Stimulated activated CD8-positive, alpha-beta memory T cell treated with anti-CD3 and anti-CD28 coated beads, Interleukin-15, amount 100 ng/mL, for 48 hours (primary cell): Measurements from ENCODE around the gene DLG1.

Experiments
- DNase-seq, 2 donors: peaks; one replicate each; pipeline ENCODE4 v3.0.0-alpha.2; 2020; ENCODE audit warnings: low read depth in 2 of 2

DLG1 gene

DNA sequence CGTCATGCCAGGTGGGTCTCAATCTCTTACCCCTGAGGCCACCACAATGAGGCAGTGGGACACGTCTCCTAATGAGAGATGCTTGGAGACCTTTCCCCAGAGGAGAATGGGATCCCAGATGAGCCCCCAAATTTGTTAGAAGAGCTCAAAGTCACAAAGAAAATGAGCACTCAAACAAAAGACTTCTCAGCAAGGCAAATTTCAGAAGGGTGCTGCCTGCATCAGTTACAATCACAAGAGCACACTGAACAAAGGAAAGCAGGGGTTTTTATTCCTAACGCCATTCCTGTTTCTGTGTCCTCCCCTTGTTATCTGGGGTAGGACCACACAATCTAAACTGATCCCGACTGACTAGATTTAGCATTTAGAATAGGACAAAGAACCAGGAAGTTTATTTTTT lies 50.1 kb downstream of the DLG1 start:
- no peak for DNase-seq

DNA sequence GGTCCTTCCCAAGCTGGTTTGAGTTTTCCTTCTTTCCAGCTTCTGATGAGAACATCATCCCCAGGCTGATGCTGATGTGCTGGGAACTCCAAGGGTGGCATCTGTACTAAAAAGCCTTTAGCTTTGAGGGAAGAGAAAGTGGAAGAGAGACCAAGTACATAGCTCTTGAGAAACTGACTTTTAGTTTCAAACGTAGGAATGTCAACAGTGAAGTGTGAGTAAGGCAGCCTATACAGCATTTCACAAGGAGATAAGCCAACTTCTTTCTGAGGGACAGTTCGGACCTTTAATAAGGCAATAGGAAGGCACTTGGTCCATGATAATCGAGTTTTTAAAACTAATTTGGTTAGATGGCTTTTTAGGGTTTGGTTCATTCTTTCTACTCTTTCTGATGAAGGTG lies 53.7 kb downstream of the DLG1 start:
- no peak for DNase-seq

DNA sequence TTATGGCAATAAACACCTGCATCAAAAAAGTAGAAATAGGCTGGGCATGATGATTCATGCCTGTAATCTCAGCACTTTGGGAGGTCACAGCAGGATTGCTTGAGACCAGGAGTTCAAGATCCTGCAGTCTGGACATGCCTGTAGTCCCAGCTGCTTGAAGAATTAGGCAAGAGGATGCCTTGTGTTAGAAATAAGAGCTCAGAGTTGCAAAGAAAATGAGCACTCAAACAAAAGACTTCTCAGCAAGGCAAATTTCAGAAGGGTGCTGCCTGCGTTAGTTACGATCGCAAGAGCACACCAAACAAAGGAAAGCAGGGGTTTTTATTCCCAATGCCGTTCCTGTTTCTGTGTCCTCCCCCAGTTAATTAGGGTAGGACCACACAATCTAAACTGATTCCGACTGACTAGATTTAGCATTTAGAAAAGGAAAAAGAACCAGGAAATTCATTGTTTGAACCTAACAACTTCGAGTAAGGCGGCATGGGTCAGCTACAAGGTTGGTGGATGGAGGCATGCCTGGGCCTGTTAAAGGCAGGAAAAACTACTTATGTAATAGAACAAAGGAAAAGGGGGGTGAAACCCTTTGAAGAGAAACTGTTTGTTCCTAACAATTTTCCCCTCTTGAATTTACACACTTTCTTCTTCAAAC lies 55.5 kb downstream of the DLG1 start:
- no peak for DNase-seq

DNA sequence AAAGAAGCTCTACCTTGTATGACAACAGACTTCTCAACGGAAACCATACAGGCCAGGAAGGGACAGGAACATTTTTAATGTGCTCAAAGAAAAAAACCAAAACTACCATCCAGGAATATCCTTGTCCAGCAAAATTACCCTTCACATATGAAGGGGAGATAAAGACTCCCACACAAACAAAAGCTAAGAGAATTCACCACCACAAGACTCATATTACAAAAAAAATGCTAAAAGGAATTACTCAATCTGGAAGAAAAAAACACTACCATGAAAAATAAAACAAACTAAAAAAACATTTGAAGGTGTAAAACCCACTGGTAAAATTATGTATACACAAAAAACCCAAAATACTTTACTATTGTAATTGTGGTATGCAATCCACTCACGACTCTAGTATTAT lies 57.2 kb downstream of the DLG1 start:
- no peak for DNase-seq

DNA sequence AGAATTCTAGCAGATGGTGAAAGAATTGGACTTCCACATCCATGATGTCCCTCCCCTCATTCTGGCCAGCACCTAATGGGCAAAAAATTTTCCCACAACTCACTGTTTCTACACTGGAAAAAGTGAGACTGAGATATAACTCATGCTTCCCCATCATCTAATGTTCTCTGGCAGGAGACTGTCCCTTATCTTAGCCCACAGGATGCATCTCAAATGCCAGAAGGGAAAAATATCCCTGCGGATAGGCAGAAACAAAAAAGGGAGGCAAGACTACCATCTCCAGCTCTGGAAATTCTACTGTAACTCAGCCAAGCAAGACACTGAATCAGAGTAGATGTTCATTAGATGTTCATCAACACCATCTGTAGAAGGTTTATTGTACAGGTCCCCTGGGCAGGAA lies 58.6 kb downstream of the DLG1 start:
- DNase-seq = no peak

DNA sequence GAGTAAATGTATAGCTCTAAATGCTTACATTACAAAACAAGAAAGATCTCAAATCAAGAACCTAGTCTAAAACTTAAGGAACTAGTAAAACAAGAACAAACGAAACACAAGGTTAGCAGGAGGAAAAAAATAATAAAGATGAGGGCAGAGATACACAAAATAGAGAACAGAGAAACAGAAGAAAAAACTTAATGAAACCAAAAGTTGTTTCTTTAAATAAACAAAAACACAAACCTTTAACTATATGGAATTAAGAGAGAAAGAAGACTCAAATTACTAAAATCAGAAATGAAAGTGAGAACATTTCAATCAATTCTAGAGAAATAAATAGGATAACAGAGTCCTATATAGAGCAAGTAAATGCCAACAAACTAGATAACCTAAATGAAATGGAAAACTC lies 59.6 kb downstream of the DLG1 start:
- DNase-seq = no peak

DNA sequence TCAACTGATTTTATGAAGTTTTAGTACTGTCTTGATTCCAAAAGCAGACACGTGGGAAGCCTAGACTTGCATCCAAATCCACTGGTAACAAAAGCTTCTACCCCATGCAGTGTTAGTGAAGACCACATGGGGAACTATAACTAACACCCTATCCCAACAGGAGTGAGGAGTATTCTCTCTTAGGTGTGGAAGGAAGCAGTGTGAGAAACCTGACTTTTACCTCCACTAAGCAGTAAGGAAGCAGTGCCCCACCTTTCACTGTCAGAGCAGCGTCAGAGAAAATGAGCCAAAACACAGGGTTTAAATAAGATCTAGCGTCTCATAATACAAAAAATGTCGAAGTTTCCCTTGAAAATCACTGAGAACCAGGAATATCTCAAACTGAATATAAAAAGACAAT lies 60.5 kb downstream of the DLG1 start:
- DNase-seq = no peak

DNA sequence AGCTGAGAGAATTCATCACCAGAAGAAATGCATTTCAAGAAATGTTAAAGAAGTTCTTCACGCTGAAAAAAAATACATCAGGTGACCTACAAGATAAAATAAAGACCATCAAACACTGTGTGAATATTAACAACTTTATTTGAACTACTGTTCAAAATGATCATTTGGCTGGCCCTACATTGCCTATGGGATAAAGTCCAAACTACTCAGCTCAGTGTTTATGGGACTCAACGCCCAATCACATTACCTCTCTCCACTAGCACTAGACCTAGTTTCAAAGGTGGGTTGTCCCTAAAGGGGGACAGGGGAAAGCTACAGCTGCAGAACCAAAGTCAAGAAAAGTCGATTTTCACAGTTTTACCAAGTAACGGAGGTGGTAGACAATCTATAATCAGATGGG lies 62.0 kb downstream of the DLG1 start:
- no peak for DNase-seq

DNA sequence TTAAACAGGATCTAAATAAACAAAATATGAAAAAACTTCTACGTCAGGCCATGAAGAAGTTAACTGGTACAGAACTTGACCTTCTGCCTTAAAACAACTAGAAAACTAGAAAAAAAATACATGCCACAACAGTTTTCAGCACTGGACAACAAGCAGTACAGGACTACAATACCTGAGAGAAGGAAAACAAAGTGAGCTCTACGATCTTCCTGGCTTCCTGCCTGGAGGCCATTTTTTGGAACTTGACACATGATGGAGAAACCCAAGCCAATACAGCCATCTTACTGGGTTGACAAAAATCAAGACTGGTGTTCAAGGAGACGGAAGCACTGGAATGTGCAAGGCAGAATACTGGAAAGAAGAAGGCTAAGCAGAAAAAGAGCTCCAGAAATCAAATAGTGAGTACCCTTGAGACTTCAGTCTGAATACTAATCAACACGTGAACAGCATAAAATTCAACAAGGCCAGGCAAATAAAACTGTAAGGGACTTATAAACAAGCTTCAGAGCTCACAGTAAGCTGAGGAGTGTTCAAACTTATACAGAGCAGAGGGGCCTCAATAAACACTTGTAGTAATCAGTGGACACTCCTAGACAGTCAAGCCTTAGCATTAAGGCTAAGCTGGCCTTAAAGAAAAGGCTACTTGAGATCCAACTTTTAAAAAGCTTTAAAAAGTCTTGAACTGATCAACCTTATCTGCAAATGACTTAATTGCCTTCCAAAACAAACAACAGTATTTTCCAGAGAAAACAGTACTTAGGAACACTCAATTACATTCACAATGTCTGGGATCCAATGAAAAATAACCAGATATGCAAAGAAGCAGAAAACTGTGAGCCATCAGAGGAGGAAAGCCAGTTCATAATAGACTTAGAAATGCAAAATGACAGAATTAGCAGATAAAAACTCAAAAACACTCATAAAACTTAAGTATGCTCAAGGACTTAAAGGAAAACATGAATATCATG lies 63.2 kb downstream of the DLG1 start:
- no peak for DNase-seq

DNA sequence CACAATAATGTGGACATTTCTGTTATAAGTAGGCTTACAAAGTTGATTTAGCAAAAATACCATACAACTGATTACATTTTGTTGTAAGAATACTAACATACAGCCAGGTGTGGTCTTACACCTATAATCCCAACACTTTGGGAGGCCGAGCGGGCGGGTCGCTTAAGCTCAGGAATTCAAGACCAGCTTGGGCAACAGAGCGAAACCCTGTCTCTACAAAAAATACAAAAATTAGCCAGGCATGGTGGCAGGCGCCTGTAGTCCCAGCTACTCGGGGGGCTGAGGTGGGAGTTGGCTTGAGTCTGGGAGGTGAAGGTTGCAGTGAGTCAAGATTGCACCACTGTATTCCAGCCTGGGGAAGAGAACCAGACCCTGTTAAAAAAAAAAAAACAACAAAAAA lies 67.1 kb downstream of the DLG1 start:
- DNase-seq = no peak

DNA sequence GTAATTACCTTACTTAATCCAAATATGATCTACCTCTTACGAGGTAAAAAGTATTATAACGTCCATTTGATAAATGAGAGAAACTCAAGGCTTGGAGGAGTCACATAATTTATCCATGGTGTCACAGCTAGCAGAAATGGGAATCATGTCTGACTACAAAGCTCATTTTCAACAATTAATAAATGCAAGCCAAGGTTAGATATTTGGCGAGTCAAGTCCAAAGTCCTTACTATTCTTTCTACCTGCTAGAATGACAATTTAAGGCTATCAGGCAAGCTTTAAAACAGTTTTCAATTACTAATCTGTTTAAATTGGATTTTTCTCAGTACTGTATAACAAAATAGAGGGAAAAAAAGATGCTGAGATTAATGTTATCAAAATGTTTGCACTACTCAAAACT lies 68.6 kb downstream of the DLG1 start:
- no peak for DNase-seq

DNA sequence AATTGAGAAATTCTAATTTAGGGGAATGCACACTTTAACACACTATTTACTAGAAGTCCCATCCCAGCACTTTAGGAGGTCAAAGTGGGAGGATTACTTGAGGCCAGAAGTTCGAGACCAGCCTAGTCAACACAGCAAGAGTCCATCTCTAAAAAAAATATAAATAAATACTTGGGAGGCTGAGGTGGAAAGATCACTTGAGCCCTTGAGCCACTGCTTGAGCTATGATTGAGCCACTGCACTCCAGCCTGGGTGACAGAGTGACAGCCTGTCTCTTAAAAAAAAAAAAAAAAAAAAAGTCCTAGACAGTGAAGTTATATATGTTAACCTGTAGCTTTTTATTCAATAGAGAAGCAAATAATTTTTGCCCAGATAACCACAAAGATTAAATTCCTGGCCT lies 69.2 kb downstream of the DLG1 start:
- no peak for DNase-seq

DNA sequence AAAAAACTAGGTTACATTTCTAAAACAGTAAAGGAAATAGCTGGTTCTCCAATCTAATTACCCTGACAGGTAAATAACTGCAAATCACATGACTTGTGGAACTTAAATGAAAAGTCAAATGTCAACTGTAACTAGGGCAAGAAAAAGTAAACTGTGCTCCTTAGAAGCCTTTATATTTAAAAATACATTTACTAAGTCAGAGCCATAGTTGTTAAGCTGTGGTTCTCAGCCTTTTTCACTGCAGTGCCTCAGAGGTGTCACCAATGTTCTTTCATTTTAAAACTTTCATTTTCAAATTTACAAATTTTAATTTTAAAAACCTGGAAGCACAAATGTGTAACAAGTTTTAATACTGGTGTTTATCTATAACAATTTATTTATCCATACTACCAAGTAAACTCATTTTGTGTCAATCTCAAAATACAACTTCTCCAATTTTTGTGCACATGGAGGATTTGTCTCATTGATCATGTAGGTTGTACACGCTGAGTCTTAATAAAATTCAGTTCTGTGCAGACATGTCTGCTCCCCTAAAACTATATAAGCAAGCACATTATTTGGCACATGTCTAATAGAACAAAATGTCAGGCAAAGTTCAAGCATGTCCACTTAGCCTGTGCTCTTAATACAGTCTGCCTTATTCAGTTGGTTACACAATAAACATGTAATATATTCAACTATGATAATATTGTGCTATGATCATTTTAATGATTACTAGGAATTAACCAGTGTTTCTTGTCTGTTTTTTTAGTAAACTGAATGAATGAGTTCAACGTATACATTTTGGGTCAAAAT lies 70.4 kb downstream of the DLG1 start:
- DNase-seq = no peak

DNA sequence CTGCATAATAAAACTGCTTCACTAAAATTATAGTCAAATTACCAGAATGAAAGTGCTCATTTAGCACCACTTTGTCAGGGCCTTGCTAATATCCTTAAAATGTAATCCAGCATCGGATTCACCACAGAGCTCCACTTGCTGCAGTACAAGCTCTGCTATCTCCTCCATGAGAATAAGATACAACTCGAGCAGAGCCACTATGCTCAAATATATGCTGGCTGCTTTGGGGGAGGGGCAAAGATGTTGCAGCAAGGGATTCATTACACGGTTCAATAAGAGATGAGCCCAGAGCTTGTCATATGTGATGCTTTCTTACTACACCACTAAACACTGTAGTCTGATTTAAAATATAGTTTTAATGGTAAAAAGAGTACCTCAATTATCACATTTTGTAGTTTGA lies 72.2 kb downstream of the DLG1 start:
- no peak for DNase-seq

DNA sequence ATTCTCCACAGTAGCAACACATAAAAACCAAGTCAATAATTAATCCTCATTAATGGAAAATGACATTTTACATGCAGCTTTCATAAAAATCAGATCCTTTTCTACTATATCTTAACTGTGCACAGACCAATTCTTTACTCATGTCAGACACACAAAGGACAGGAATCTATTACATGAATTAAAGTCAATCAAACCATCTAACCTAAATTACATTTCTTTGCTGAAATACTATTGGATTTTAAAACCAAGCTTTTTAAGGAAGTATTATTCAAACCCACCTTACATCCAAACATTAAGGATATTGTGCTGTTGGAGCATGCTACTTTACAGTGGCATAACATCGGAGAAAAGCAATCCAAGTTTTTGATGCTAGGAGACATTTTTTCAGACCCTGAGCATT lies 72.8 kb downstream of the DLG1 start:
- no peak for DNase-seq

DNA sequence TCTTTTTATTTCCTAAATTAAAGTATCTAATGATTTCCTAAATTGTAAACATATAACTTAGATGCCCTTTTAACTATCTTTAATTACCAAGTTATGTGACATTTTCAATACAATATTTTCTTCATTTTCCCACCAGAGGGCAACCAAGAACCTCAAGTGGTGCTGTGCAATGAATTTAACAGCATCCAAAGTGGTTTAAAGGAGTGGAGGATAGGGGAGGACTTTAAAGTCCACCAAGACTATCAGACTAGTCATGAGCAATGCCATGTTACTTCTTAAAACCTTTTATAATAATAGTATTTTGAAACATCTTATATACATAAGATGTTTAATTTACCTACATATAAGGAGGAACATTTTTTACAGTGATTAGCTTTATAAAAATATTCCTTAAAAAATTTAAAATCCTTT lies 74.4 kb downstream of the DLG1 start:
- no peak for DNase-seq

DNA sequence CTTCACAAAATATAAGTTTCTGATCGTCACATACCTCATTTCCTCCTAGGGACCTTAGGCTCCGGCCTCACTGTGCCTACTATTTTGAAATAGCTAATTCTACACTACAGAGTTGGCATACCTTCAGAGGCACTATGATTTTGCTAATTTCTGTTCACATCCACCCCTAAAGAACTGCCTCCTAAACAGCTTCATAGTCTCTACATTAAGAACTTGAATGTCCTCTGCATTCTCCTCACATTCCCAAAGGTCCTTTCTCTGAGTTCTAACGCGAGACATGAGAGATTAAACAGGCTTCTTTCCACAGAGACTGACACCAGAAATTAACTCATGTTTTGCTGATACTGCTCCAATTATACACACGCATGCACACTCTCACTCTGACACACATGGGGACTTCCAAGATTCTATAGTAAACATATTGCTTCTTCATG lies 75.5 kb downstream of the DLG1 start:
- DNase-seq = no peak

DNA sequence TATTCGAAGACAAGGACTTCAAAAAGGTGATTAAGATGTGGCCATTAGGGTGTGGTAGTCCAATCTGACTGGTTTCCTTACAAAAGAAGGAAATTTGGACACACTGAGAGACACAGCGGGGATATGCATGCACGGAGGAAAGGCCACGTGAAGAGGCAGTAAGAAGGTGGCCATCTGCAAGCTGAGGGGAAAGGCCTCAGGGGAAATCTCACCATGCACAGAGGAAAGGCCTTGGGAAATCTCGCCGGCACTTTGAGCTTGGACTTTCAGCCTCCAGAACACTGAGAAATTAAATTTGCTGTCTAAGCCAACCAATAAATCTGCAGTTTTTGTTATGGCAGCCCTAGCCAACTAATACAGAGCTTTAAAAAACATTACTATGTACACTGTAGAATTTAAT lies 78.8 kb downstream of the DLG1 start:
- no peak for DNase-seq

DNA sequence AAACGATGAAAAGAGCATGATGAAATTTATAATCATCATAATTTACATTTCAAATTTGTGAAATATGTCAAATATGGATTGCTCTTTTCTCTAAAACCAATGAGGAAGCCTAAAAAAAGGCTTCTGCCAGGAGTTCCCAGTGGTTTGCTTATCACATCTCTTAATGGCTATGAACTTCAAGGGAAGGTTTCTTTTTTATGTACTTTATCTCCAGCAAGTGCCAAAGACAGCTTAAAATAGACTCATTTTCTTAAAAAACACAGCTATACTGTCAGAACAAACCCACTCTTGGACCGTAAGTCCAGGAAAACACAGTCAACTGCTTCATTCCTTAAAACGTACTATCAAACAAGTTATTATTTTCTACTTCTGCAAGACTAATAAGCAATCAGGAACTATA lies 80.2 kb downstream of the DLG1 start:
- no peak for DNase-seq

DNA sequence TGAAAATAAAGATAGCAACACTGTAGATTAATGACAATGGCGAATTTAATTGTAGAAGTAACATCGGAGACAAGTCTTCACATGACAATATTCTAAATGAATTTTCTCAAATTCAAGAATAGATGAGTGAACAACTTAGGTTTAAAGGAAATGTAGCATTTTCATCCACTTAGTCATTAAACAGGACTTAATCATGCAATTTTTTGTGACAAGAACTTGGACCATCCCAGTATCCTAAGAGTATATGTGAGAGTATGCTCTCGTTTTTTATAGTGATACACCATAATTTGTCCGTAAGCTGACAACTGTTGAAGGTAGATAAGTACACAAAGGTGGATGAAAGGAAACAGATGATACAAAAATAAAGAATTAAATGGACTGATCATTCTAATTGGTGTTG lies 81.5 kb downstream of the DLG1 start:
- no peak for DNase-seq

DNA sequence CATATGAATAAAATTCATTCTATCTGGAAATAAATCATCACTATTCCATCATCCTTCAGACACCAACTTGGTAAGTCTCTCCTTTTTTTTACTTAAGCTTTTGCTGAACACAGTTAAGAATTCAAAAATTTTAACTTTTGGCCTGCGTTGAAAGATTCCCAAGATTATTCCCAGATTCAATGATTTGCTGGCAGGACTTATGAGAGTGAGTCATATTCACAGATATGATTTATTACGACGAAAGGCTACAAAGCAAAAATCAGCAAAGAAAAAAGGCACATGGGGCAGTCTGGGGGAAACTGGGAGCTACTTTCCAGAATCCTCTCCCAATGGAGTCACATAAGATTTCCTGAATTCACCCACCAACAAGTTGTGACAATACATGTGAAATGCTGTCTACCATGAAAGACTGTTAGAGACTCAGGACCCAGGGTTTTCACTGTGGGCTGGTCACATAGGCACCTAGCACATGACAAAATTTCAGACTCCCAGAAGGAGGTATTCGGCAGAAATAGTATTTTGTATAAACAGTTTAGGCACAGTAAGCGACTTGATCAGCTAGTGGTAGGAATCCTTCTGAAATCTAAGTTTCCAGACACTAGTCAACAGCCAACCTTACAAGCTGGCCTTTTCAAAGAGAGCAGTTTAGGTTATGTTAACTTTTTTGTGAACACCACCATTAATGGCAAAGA lies 82.1 kb downstream of the DLG1 start:
- no peak for DNase-seq

DNA sequence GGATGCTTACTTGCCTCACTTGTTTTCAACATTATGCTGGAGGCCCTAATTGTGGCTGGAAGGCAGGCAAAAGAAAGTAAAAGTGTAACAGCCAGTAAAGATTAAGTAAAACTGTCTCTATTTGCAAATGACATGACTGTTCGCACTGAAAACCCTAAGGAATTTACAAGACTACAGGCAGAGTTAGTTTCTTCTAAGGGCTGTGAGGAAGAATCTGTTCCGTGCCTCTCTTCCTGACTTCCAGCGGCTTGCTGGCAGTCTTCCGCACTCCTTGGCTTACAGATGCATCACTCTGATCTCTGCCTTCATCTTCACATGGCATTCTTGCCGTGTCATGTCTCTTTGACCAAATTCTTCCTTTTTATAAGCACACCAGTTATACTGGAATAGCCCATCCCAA lies 86.1 kb downstream of the DLG1 start:
- DNase-seq = no peak
